ENCODE measurements around the gene PRKAG2. TPM values are rescaled to one million over a fixed set of nuclear protein-coding genes. Genes with fewer than 3 reads are reported as not detected.

PRKAG2 gene
- total and polyA plus RNA-seq, 8 donors, result 12.9 to 34.6 (median 18.0) TPM

DNA sequence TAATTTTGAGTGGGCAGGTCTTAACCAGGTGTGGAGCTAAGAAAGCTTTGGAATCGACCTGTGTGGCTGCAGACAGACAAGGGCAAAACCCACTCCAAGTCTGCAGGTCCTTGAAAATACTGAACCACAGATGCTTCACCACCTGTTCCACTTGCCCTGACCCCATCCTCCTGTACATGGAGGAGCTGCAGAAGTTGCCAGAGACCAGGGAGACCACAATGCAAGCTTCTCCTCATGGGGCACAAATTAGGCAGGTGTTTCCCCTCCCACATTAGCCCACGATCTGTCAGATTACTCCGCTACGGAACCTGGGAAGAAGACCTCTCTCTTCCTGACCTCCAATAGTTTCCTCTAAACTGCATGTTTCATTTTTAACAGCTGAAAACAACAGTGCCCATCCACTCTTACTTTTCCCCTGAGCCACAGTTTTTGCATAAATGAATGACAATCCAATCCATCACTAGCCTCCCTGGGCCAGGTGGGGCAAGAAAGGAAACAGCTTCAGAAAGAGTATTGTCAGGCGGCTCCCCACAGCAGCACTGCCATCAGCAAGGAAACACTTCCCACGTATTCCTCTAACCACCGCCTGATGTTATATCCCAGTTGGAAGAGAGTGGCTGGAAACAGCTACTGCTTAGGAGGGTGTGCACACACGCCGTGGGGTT, 141.6 kb downstream of the PRKAG2 start:
- Histone ChIP-seq H3K9me3 (no peaks in the 10 kb centered on the region), H3K36me3 (no peaks in the 10 kb centered on the region), H3K4me1 (peaks cover 0 to 8% of the 10 kb centered on the region in 2 donors), H3K27me3 (no peaks in the 10 kb centered on the region), H3K4me3 (peak overlapping the region in 1 of 2 donors; percentile 13), H3K27ac (no peak overlapping the region)
- intact Hi-C loops (cut with DNase I), result no loop called here
- TF ChIP-seq, protein P1, sequence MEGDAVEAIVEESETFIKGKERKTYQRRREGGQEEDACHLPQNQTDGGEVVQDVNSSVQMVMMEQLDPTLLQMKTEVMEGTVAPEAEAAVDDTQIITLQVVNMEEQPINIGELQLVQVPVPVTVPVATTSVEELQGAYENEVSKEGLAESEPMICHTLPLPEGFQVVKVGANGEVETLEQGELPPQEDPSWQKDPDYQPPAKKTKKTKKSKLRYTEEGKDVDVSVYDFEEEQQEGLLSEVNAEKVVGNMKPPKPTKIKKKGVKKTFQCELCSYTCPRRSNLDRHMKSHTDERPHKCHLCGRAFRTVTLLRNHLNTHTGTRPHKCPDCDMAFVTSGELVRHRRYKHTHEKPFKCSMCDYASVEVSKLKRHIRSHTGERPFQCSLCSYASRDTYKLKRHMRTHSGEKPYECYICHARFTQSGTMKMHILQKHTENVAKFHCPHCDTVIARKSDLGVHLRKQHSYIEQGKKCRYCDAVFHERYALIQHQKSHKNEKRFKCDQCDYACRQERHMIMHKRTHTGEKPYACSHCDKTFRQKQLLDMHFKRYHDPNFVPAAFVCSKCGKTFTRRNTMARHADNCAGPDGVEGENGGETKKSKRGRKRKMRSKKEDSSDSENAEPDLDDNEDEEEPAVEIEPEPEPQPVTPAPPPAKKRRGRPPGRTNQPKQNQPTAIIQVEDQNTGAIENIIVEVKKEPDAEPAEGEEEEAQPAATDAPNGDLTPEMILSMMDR (IDR thresholded peaks at IDR 0.05), result no peak
- DNase-seq (no peak), ATAC-seq (no peak)

DNA sequence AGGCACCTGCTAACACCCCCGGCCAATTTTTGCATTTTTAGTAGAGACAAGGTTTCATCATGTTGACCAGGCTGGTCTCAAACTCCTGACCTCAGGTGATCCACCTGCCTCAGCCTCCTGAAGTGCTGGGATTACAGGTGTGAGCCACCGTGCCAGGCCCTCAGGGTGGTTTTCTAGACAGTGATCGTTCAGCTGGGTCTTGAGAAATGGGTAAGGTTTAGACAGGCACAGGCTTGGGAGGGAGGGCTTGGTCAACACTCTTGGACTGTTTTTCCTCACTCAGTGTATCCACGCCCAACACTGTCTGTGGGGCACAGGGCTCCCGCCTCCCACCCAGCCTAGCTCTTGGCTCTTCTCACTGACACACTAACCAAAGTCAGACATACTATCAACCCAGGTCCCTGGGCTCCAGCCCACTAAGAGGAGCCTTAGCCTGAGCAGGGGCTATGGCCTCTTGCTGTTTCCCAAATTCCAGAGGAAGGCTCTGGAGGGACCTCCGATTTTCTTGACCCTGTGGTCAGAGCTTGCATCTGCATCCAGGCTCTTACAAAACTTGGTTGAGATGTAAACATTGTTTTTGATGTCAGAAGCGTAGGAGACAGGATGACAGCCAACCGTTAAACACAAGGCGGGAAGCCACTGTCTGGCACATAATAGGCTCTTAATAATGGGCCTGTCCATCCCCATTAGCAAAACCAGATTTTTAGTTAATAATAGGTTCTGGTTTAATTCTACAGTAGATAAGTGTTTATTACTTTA, 143.9 kb downstream of the PRKAG2 start:
- DNase-seq, result peak in 1 of 4 donors; percentile 37

DNA sequence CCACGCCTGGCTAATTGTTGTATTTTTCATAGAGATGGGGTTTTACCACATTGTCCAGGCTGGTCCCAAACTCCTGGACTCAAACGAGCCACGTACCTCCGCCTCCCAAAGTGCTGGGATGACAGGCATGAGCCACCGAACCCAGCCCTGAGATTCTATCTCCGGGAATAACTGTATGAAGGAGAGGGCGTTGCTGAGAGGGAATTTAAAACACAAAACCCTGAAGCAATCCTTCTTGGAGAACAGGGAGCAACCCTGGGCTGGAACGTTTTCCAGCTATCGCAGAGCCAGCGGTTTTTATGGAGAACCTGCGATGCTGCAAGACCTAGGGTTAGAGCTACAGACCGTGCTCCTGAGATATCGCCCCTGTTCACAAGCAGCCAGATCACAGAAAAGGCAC, 144.6 kb downstream of the PRKAG2 start:
- Histone ChIP-seq H3K27ac (no peak overlapping the region), H3K4me1 (peaks cover 3 to 18% of the 10 kb centered on the region in 2 donors), H3K27me3 (no peaks in the 10 kb centered on the region), H3K4me3 (no peak overlapping the region), H3K9me3 (no peaks in the 10 kb centered on the region), H3K36me3 (no peaks in the 10 kb centered on the region)
- DNase-seq, result peak in 1 of 4 donors; percentile 20
- intact Hi-C loops (cut with DNase I), result no loop called here
- TF ChIP-seq, protein P1 (IDR thresholded peaks at IDR 0.05), result no peak
- ATAC-seq, result no peak

More for the DNA sequence above, 143.9 kb downstream of the PRKAG2 start:
- TF ChIP-seq, protein P1 (IDR thresholded peaks at IDR 0.05), result no peak
- H3K27me3 ChIP-seq, result no peaks in the 10 kb centered on the region
- no peaks in the 10 kb centered on the region for H3K36me3 ChIP-seq
- no peaks in the 10 kb centered on the region for H3K9me3 ChIP-seq
- H3K4me3 ChIP-seq, result no peak overlapping the region
- H3K27ac ChIP-seq, result no peak overlapping the region
- peaks cover 0 to 11% of the 10 kb centered on the region in 2 donors for H3K4me1 ChIP-seq
- ATAC-seq, result no peak
- intact Hi-C loops (cut with DNase I), result no loop called here

DNA sequence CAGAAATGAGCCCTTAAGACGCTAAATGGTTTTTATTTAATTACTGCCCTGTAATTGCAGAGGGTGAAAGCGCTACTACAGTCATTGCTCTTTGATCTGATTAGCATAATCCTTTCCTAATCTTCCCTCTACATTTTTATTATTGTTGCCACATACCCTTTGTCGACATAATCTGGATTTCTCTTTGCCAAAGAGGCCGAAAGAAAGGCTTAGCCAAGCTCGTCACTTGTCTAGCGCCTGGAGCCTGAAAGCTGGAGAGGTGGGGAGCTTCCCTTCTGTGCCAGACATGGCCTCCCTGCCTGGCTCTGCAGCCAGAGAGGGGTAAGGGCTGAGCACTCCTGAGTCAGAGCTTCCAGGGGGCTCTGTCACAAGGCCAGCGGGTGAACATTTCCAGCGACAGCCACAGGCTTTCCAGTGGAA, 145.9 kb downstream of the PRKAG2 start:
- intact Hi-C loops (cut with DNase I), result no loop called here
- ATAC-seq (no peak), DNase-seq (no peak)
- Histone ChIP-seq H3K9me3 (no peaks in the 10 kb centered on the region), H3K27ac (no peak overlapping the region), H3K27me3 (no peaks in the 10 kb centered on the region), H3K4me3 (no peak overlapping the region), H3K36me3 (no peaks in the 10 kb centered on the region), H3K4me1 (peaks cover 5 to 18% of the 10 kb centered on the region in 2 donors)
- TF ChIP-seq, protein P1 (IDR thresholded peaks at IDR 0.05), result no peak

DNA sequence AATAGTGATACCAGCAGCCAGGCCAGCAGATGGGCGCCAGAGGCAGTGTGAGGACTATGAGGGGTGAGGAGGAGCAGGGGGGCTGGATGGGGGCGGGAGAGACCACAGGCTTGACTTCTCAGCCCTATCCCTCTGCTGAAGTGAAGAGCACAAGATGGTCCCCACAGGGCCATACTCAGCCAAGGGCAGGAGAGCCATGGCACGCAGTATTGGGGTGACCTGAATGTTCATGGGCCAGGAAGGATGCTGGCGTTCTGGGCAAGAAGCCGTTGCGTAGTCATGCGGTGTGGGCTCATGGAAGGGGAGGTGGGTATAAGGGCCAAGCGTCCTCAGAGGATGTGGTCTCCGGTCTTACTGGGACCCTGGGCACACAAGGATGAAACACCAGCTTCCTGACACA, 146.3 kb downstream of the PRKAG2 start:
- ATAC-seq (no peak), DNase-seq (peak in 1 of 4 donors; percentile 50)
- H3K36me3 ChIP-seq, result no peaks in the 10 kb centered on the region
- H3K9me3 ChIP-seq, result no peaks in the 10 kb centered on the region
- intact Hi-C loops (cut with DNase I), result no loop called here
- no peak overlapping the region for H3K27ac ChIP-seq
- no peak overlapping the region for H3K4me3 ChIP-seq
- TF ChIP-seq, protein P1 (IDR thresholded peaks at IDR 0.05), result no peak
- peaks cover 5 to 15% of the 10 kb centered on the region in 2 donors for H3K4me1 ChIP-seq
- no peaks in the 10 kb centered on the region for H3K27me3 ChIP-seq

All from left lung (tissue), 10 donors.